Measurements from ENCODE around the gene ZNF333.
"Not testable (repeated sequence)": the region's sequence is repeated elsewhere in the genome, so short reads cannot be mapped to it uniquely, and the experiment has no call there.

The ZNF333 gene

DNA sequence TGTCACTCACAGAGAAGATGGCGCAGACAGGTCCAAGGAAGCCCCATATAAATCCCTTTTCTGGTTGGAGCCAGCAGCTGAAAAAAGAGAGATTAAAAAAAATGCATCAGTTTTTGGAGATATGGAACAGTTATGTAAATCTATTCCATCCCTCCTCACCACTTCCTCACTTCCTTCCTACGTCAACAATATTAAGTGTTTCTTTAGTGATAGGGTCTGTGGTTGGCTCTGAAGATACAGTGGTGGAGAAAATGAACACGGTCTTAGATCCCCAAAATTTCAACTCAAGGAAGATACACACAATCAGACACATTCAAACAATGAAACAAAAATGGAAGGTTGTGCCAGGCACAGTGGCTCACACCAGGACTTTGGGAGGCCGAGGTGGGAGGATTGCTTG is 57.0 kb downstream of the ZNF333 start:
- TF ChIP-seq, protein P1, sequence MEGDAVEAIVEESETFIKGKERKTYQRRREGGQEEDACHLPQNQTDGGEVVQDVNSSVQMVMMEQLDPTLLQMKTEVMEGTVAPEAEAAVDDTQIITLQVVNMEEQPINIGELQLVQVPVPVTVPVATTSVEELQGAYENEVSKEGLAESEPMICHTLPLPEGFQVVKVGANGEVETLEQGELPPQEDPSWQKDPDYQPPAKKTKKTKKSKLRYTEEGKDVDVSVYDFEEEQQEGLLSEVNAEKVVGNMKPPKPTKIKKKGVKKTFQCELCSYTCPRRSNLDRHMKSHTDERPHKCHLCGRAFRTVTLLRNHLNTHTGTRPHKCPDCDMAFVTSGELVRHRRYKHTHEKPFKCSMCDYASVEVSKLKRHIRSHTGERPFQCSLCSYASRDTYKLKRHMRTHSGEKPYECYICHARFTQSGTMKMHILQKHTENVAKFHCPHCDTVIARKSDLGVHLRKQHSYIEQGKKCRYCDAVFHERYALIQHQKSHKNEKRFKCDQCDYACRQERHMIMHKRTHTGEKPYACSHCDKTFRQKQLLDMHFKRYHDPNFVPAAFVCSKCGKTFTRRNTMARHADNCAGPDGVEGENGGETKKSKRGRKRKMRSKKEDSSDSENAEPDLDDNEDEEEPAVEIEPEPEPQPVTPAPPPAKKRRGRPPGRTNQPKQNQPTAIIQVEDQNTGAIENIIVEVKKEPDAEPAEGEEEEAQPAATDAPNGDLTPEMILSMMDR (IDR thresholded peaks at IDR 0.05; ENCODE audit: borderline replicate concordance, insufficient read depth, low read depth, low read length) = no peak

DNA sequence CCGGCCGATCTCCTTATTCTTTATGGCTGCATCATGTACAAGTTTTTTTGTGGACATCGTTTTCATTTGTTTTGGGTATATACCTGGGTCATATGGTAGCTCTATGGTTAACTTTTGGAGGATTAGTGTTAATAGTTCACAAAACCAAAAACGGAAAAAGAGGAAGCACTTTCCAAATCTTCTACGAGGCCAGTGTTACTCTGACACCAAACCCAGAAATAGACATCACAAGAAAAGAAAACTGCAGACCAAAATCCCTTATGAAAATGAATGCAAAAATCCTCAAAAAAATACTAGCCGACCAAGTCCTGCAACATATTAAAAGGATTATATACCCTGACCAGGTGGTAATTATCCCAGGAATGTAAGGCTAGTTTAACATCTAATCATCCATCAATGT is 58.8 kb downstream of the ZNF333 start:
- TF ChIP-seq, protein P1 (IDR thresholded peaks at IDR 0.05; ENCODE audit: borderline replicate concordance, insufficient read depth, low read depth, low read length) = no peak
- H3K4me3 ChIP-seq (ENCODE audit: low read depth, low read length) = no peak overlapping the region

More for the DNA sequence above, 57.0 kb downstream of the ZNF333 start:
- H3K4me3 ChIP-seq (ENCODE audit: low read depth, low read length) = no peak overlapping the region

DNA sequence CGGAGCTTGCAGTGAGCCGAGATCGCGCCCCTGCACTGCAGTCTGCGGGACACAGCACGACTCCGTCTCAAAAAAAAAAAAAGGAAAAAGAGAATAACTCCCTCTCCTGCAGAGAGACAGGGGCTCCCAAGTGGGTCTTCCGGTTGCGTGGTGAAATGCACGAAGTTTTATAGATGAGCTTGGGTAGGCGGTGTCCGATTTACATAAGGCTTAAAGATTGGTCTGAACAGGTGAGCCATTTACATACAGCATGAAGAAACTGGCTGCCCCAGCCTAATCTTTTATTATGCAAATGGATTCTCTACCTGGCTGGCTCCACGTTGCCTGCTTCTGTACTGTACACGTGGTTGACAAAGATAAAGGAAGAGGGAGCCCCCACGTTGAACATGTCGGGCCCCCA is 69.0 kb downstream of the ZNF333 start:
- TF ChIP-seq, protein P1 (IDR thresholded peaks at IDR 0.05; ENCODE audit: borderline replicate concordance, insufficient read depth, low read depth, low read length) = no peak
- H3K4me3 ChIP-seq (ENCODE audit: low read depth, low read length) = no peak overlapping the region

DNA sequence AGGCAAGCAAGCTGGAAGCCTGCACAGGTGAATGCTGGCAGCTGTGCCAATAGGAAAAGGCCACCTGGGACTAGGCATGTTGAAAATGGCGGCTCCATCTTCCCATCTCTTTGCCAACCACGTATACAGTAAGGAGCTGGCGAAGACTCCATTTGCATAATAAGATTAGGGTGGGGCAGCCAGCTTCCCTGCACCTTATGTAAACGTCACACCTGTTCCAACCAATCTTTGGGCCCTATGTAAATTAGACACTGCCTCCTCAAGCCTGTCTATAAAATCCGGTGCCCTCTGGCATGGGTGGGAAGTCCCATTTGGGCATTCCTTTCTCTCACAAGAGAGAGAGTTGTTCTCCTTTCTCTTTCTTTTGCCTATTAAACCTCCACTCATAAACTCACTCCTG is 71.8 kb downstream of the ZNF333 start:
- TF ChIP-seq, protein P1 (IDR thresholded peaks at IDR 0.05; ENCODE audit: borderline replicate concordance, insufficient read depth, low read depth, low read length) = no peak
- no peak overlapping the region for H3K4me3 ChIP-seq (ENCODE audit: low read depth, low read length)

DNA sequence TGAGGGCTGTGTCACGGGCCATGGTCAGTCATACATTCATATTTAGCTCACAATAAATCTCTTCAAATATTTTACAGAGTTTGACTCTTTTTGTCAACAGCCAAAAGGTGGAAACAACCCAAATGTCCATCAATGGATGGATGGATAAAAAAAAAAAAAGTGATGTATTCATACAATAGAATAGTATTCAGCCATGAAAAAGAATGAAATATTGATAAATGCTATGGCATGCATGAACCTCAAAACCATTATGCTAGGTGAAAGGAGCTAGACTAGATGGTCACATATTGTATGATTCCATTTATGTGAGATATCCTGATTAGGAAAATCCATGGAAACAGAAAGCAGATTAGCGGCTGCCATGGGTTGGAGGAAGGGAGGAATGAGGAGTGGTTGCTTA is 72.3 kb downstream of the ZNF333 start:
- TF ChIP-seq, protein P1 (IDR thresholded peaks at IDR 0.05; ENCODE audit: borderline replicate concordance, insufficient read depth, low read depth, low read length) = no peak
- H3K4me3 ChIP-seq (ENCODE audit: low read depth, low read length) = no peak overlapping the region

DNA sequence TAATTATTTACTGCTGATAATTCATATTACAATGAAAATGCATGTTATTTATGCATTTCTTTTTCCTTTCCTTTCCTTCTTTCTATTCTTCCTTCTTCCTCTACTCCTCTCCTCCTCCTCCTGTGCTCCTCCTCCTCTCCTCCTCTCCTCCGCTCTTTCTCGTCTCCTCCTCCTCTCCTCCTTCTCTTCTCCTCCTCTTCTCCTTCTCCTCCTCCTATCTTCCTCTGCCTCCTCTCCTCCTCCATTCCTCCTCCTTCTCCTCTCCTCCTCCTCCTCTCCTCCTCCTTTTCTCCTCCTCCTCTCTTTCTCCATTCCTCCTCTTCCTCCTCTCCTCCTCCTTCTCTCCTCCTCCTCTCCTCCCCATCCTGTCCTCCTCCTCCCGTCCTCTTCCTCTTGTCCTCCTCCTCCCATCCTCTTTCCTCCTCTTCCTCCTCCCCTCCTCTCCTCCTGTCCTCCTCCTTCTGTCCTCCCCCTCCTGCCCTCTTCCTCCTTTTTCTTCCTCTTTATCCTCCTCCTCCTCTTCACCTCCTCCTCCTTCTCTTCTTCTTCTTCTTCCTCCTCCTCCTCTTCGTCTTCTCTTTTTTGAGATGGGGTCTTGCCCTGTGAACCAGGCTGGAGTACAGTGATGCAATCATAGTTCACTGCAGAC is 73.8 kb downstream of the ZNF333 start:
- TF ChIP-seq, protein P1 (IDR thresholded peaks at IDR 0.05; ENCODE audit: borderline replicate concordance, insufficient read depth, low read depth, low read length) = no peak
- no peak overlapping the region for H3K4me3 ChIP-seq (ENCODE audit: low read depth, low read length)

DNA sequence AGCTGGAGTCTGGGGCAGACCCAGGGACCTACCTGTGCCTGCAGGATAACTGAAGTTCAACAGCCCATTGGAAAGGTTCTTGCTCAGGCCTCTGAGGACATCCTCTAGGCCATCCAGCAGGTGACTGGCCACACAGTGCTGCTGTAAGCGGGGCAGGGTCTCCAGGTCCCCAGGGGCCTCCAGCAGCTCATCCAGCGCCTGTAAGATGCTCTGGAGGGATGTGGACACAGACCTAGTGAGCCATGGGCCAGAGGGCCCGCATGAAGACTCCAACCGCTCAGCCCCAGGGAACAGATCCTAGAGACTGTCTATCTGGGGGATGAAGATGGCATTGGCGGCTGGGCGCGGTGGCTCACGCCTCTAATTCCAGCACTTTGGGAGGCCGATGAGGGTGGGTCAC is 74.6 kb downstream of the ZNF333 start:
- H3K4me3 ChIP-seq (ENCODE audit: low read depth, low read length) = no peak overlapping the region
- TF ChIP-seq, protein P1 (IDR thresholded peaks at IDR 0.05; ENCODE audit: borderline replicate concordance, insufficient read depth, low read depth, low read length) = no peak

DNA sequence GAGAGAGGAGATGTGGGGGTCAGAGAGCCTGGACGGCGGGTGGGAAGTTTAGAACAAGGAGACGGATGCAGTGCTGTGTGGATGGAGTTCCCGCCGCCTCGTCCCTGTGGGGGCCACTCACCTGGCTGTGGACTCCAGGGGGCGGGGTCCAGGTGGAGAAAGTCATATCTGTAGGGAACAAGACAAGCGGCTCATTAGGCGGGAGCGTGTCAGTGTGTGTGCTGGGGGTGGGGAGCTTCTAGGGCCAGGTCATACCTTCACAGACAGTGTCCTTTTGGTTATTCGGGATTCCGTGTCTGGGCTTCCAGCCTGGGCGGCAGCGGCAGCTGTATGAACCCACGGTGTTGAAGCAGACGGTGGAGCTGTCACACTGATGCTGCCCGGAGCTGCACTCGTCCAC is 75.6 kb downstream of the ZNF333 start:
- H3K4me3 ChIP-seq (ENCODE audit: low read depth, low read length) = not testable (repeated sequence)

DNA sequence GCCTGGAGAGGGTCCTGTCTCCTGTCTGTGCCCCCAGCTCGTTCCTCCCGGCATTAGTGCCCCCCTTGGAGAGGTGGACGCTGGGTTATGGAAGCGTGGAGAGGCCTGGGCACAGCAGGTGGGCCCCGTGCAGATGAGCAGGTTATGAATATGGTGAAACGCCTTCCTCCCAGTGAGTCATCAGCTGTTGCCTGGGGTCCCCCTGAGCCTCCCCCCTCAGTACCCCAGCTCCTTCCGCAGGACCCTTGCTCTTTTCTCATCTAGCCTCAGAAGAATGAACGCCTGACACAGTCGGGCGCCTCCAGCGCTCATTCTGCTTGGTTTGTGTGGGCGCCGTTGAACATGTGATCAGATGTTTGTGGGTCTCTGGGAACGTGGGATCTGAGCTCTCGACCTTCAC is 76.0 kb downstream of the ZNF333 start:
- H3K4me3 ChIP-seq (ENCODE audit: low read depth, low read length) = not testable (repeated sequence)
